Measurements from ENCODE around the gene DKK3. TPM values are rescaled to one million over a fixed set of nuclear protein-coding genes. Genes with fewer than 3 reads are reported as not detected.
A peak's percentile ranks its signal among the peaks of the same experiment; 100 is the strongest.

Gene DKK3
- polyA plus RNA-seq, 3 donors, result 46.0 to 69.5 (median 60.4) TPM

- no peak for DNase-seq
These were observed 22.2 kb downstream of the DKK3 start for GRCh38 chr11:11985954-11986949.

- no peak for DNase-seq
These were observed 23.3 kb downstream of the DKK3 start for GRCh38 chr11:11985016-11985715.

- no peak for DNase-seq
These were observed 23.9 kb downstream of the DKK3 start for GRCh38 chr11:11984563-11984962.

GRCh38 chr11:11983427-11983826 is 25.0 kb downstream of the DKK3 start:
- DNase-seq, result no peak

GRCh38 chr11:11982975-11983374 is 25.5 kb downstream of the DKK3 start:
- no peak for DNase-seq

GRCh38 chr11:11982461-11982860 is 26.0 kb downstream of the DKK3 start:
- DNase-seq, result no peak

GRCh38 chr11:11981840-11982239 is 26.6 kb downstream of the DKK3 start:
- DNase-seq, result no peak

- no peak for DNase-seq
These were observed 27.1 kb downstream of the DKK3 start for GRCh38 chr11:11981364-11981763.

GRCh38 chr11:11980841-11981308 is 27.6 kb downstream of the DKK3 start:
- no peak for DNase-seq

GRCh38 chr11:11980200-11980599 is 28.2 kb downstream of the DKK3 start:
- DNase-seq, result no peak

- peak; percentile 43 for DNase-seq
These were observed 28.8 kb downstream of the DKK3 start for GRCh38 chr11:11979488-11980117.

GRCh38 chr11:11978792-11979487 is 29.5 kb downstream of the DKK3 start:
- DNase-seq, result peak; percentile 40

- DNase-seq, result no peak
These were observed 30.3 kb downstream of the DKK3 start for GRCh38 chr11:11978098-11978637.

- peak; percentile 48 for DNase-seq
These were observed 31.1 kb downstream of the DKK3 start for GRCh38 chr11:11977206-11977938.

GRCh38 chr11:11976481-11977127 is 31.8 kb downstream of the DKK3 start:
- no peak for DNase-seq

- DNase-seq, result no peak
These were observed 33.0 kb downstream of the DKK3 start for GRCh38 chr11:11975201-11976092.

- no peak for DNase-seq
These were observed 34.6 kb downstream of the DKK3 start for GRCh38 chr11:11973866-11974265.

GRCh38 chr11:11973361-11973800 is 35.0 kb downstream of the DKK3 start:
- DNase-seq, result peak; percentile 45
